MCF 10A (cell line): ENCODE results near the gene THSD7B. TPM values are rescaled to one million over a fixed set of nuclear protein-coding genes. Genes with fewer than 3 reads are reported as not detected.
A peak's percentile ranks its signal among the peaks of the same experiment; 100 is the strongest.

Experiments
- BruUV-seq: library from RNA; stranded (reverse); fragments of 400-500 nt; replicated peaks from 2 replicates; lab custom pipeline; 2021; lab: Mats Ljungman, UMichigan
- CTCF ChIA-PET: fragments of 300-600 bp; sonication (Branson Sonifier 250); formaldehyde crosslinking; extraction: SDS; loops from one replicate; lab custom pipeline; 2021; ENCODE audit warnings: antibody characterized with exemption, inconsistent platforms; lab: Yijun Ruan, JAX
- POLR2A ChIA-PET: fragments of 300-600, 350-650 bp; sonication (Branson Sonifier 250); formaldehyde crosslinking; extraction: SDS; loops from one replicate; lab custom pipeline; 2020; ENCODE audit warnings: antibody characterized with exemption, inconsistent platforms; lab: Yijun Ruan, JAX
- DNase-seq: peaks from one replicate; pipeline ENCODE4 v3.0.0-alpha.2; 2018; ENCODE audit not compliant: unreplicated experiment
- H3K27ac Mint-ChIP-seq: one replicate; pipeline ENCODE4 v1.8.0; 2022; ENCODE audit warnings: mild to moderate bottlenecking, low read depth, mixed read lengths; ENCODE audit not compliant: unreplicated experiment
- H3K27me3 Mint-ChIP-seq: one replicate; pipeline ENCODE4 v1.8.0; 2022; ENCODE audit warnings: mixed read lengths; ENCODE audit not compliant: insufficient read depth, unreplicated experiment
- H3K36me3 Mint-ChIP-seq: one replicate; pipeline ENCODE4 v1.8.0; 2022; ENCODE audit warnings: mild to moderate bottlenecking, moderate library complexity, mixed read lengths; ENCODE audit not compliant: insufficient read depth, unreplicated experiment
- H3K4me1 Mint-ChIP-seq: one replicate; pipeline ENCODE4 v1.8.0; 2022; ENCODE audit warnings: mixed read lengths; ENCODE audit not compliant: insufficient read depth, unreplicated experiment
- H3K4me3 Mint-ChIP-seq: one replicate; pipeline ENCODE4 v1.8.0; 2022; ENCODE audit warnings: mild to moderate bottlenecking, moderate library complexity, mixed read lengths; ENCODE audit not compliant: unreplicated experiment
- H3K9me3 Mint-ChIP-seq: one replicate; pipeline ENCODE4 v1.8.0; 2022; ENCODE audit warnings: mixed read lengths; ENCODE audit not compliant: unreplicated experiment
- intact Hi-C: fragments of 100-400 bp; cut with micrococcal nuclease; formaldehyde crosslinking; loops from 2 replicates; pipeline ENCODE4 v1.14.1; 2022
- total RNA-seq: library from RNA; stranded (reverse); gene quantifications from 2 replicates; pipeline ENCODE4 v1.2.3, GENCODE V29; 2022
- TF ChIP-seq, protein P1 (sequence below): fragments of 200-600 bp; IDR thresholded peaks from one replicate; pipeline ENCODE4 v1.8.0; 2022; ENCODE audit warnings: antibody characterized with exemption, mild to moderate bottlenecking; ENCODE audit not compliant: unreplicated experiment

The THSD7B gene
- total RNA-seq, 1 experiment from 2014 or later = not detected

DNA sequence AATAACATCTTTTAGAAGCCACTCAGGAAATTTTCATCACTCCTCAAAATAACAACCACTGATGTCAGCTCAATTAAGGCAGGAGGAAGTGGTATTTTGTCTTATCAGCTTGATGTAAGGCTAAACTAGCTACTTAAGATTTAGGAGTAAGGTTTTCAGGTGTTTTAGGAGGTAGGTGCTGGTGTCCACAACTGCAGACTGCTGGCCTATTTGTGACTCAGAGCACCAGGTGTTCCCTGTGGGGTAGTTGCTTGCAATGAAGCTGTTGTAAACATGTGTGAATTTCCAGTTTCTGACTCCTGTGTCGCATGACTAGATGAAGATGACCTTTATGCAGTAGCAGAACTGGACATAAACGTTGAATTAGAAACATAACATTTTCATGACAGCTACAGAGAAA lies 164.2 kb downstream of the THSD7B start:
- Mint-ChIP-seq H3K4me1 (no peaks in the 10 kb centered on the region), H3K27me3 (no peaks in the 10 kb centered on the region), H3K27ac (no peak overlapping the region), H3K9me3 (no peaks in the 10 kb centered on the region), H3K36me3 (no peaks in the 10 kb centered on the region), H3K4me3 (no peak overlapping the region)
- intact Hi-C loops = no loop called here
- TF ChIP-seq, protein P1, sequence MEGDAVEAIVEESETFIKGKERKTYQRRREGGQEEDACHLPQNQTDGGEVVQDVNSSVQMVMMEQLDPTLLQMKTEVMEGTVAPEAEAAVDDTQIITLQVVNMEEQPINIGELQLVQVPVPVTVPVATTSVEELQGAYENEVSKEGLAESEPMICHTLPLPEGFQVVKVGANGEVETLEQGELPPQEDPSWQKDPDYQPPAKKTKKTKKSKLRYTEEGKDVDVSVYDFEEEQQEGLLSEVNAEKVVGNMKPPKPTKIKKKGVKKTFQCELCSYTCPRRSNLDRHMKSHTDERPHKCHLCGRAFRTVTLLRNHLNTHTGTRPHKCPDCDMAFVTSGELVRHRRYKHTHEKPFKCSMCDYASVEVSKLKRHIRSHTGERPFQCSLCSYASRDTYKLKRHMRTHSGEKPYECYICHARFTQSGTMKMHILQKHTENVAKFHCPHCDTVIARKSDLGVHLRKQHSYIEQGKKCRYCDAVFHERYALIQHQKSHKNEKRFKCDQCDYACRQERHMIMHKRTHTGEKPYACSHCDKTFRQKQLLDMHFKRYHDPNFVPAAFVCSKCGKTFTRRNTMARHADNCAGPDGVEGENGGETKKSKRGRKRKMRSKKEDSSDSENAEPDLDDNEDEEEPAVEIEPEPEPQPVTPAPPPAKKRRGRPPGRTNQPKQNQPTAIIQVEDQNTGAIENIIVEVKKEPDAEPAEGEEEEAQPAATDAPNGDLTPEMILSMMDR = no peak
- ChIA-PET CTCF (interaction anchor here (0.6 to 7.7 kb wide), 6 partner anchors 49 to 729 kb away, joined by 3 to 62 read pairs (median 4); no protein-coding TSS in a partner anchor), POLR2A (no interaction called here)
- DNase-seq = no peak
- no TSS peak for BruUV-seq

- no peak overlapping the region for H3K4me3 Mint-ChIP-seq
- POLR2A ChIA-PET = no interaction called here
- DNase-seq = peak; percentile 56
- intact Hi-C loops = loop anchor here (1.0 to 5.0 kb wide), 4 partner anchors 510 to 906 kb away; no protein-coding TSS in a partner anchor
- TF ChIP-seq, protein P1 = peak; percentile 64
- H3K36me3 Mint-ChIP-seq = no peaks in the 10 kb centered on the region
- CTCF ChIA-PET = interaction anchor here (0.6 to 7.7 kb wide), 33 partner anchors 10 to 906 kb away, joined by 3 to 62 read pairs (median 3); no protein-coding TSS in a partner anchor
- H3K27me3 Mint-ChIP-seq = no peaks in the 10 kb centered on the region
- no peaks in the 10 kb centered on the region for H3K9me3 Mint-ChIP-seq
- no TSS peak for BruUV-seq
- no peak overlapping the region for H3K27ac Mint-ChIP-seq
- H3K4me1 Mint-ChIP-seq = no peaks in the 10 kb centered on the region
Measured at GRCh38 chr2:136932700-136933099, 167.4 kb downstream of the THSD7B start.

DNA sequence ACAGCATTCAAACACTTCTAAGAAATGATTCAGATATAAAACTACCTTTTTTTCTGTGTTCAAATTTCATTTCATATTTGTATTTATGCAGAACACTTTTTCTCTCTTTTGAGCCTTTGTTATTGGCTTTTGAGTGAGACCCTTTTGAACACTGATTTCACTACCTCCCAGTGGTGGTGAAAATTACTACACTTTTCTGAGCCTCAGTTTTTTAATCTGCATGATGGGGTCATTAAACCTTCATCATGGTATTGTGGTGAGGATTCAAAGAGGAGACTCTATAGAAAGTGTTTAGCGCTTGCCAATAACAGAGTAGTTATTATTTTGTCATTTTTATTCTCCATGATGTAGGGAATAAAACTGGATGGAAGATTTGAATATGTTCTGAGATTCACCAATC lies 169.8 kb downstream of the THSD7B start:
- intact Hi-C loops = no loop called here
- TF ChIP-seq, protein P1 = no peak
- ChIA-PET POLR2A (interaction anchor here (1.1 kb wide), 1 partner anchor 1192 kb away, joined by 7 read pairs; no protein-coding TSS in a partner anchor), CTCF (no interaction called here)
- no peak for DNase-seq
- peaks cover 8% of the 10 kb centered on the region for H3K4me1 Mint-ChIP-seq
- no peaks in the 10 kb centered on the region for H3K27me3 Mint-ChIP-seq
- H3K27ac Mint-ChIP-seq = no peak overlapping the region
- no peak overlapping the region for H3K4me3 Mint-ChIP-seq
- H3K9me3 Mint-ChIP-seq = no peaks in the 10 kb centered on the region
- H3K36me3 Mint-ChIP-seq = no peaks in the 10 kb centered on the region
- no TSS peak for BruUV-seq

DNA sequence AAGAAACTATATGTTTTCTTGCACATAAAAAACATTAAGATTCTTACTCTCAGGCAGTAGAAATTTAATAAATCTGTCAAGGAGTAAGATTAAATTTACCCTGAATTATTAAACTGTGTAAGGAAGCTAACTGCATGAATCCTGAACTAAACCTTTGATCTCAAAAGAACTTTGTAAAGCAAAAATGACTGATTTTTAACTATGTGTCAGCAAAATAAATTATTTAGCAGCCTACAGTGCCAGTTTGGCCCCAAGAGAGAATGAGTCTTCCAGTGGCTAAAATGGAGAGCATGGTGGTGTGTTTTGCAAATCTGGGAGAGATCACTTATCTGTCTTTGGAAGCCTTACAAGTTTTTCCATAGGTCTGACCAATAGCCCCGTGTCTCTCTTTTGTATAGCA lies 190.7 kb downstream of the THSD7B start:
- DNase-seq = no peak
- Mint-ChIP-seq H3K27ac (no peak overlapping the region), H3K27me3 (no peaks in the 10 kb centered on the region), H3K9me3 (no peaks in the 10 kb centered on the region), H3K4me3 (no peak overlapping the region), H3K4me1 (no peaks in the 10 kb centered on the region), H3K36me3 (no peaks in the 10 kb centered on the region)
- ChIA-PET POLR2A (no interaction called here), CTCF (interaction anchor here (1.1 kb wide), 1 partner anchor 8 kb away, joined by 5 read pairs; no protein-coding TSS in a partner anchor)
- intact Hi-C loops = no loop called here
- TF ChIP-seq, protein P1 = no peak
- BruUV-seq = no TSS peak
